HCT116 (cell line): ENCODE data around the gene ZBTB37. TPM values are rescaled to one million over a fixed set of nuclear protein-coding genes. Genes with fewer than 3 reads are reported as not detected.

Source experiments
- ATAC-seq: fragments of 200-7000 bp; cut with Tn5 transposase; 2 replicates; pipeline ENCODE4 v1.9.1; 2020; ENCODE audit warnings: mild to moderate bottlenecking, moderate library complexity
- BruUV-seq: library from RNA; stranded (reverse); fragments of 400-500 nt; replicated peaks from 2 replicates; lab custom pipeline; 2021; lab: Mats Ljungman, UMichigan
- CTCF ChIA-PET: fragments of 300-600 bp; sonication (Branson Sonifier 250); formaldehyde crosslinking; loops from one replicate; lab custom pipeline; 2021; ENCODE audit warnings: antibody characterized with exemption; lab: Charles Lee
- POLR2A ChIA-PET: fragments of 300-600, 350-600 bp; sonication (Branson Sonifier 250); formaldehyde crosslinking; loops from one replicate; lab custom pipeline; 2021; ENCODE audit warnings: antibody characterized with exemption; lab: Charles Lee
- RAD21 ChIA-PET, 2 experiments: fragments of 300-600 bp; sonication (Branson Sonifier 250); formaldehyde crosslinking; loops; one replicate each; lab custom pipeline; 2023; ENCODE audit warnings: low total read pairs in 2 of 2; ENCODE audit not compliant: uncharacterized antibody in 2 of 2, unreplicated experiment in 2 of 2, low non-redundant PET in 1 of 2; lab: Charles Lee
- DNase-seq: peaks from one replicate; pipeline ENCODE4 v3.0.0-alpha.2; 2010; ENCODE audit warnings: low read depth, low spot score
- H2AFZ ChIP-seq: fragments of 200-600 bp; shearing (Covaris generic), sonication (generic); 2 replicates; pipeline ENCODE4 v1.6.1; 2017; ENCODE audit warnings: low read depth, mixed run types, mixed read lengths, antibody characterized with exemption, low read length; ENCODE audit not compliant: poor library complexity, severe bottlenecking
- H3K27ac ChIP-seq: 2 replicates; pipeline ENCODE4 v1.5.1; 2012; ENCODE audit warnings: low read depth, low read length
- H3K27me3 ChIP-seq: fragments of 200-600 bp; sonication (generic); 2 replicates; pipeline ENCODE4 v1.6.1; 2016; ENCODE audit warnings: mixed run types, low read length, mixed read lengths; ENCODE audit not compliant: insufficient read depth
- H3K36me3 ChIP-seq, 2 experiments: fragments of 200-500 bp in 1 of 2; fragments of 200-600 bp in 1 of 2; sonication (Bioruptor generic) in 1 of 2; sonication (generic) in 1 of 2; 2 replicates each; pipeline versions ENCODE4 v1.5.1 to v1.6.1; 2014 to 2016; ENCODE audit warnings: low read length in 2 of 2, inconsistent platforms in 1 of 2, mixed read lengths in 1 of 2, mixed run types in 1 of 2; ENCODE audit not compliant: insufficient read depth in 2 of 2, control insufficient read depth in 1 of 2
- H3K4me1 ChIP-seq, 2 experiments: fragments of 200-600 bp in 1 of 2; sonication (generic) in 1 of 2; 2 replicates each; pipeline versions ENCODE4 v1.5.1 to v1.6.1; 2012 to 2017; ENCODE audit warnings: low read length in 2 of 2, inconsistent platforms in 1 of 2, mild to moderate bottlenecking in 1 of 2, mixed read lengths in 1 of 2, mixed run types in 1 of 2, moderate library complexity in 1 of 2; ENCODE audit not compliant: insufficient read depth in 2 of 2, control insufficient read depth in 1 of 2
- H3K4me2 ChIP-seq: fragments of 200-600 bp; sonication (generic); 2 replicates; pipeline ENCODE4 v1.6.1; 2017; ENCODE audit warnings: mixed run types, low read length, mixed read lengths
- H3K4me3 ChIP-seq, 2 experiments: fragments of 200-600 bp in 1 of 2; sonication (generic) in 1 of 2; replicated peaks in 1 of 2; 2 replicates each; pipeline ENCODE4 v1.5.1; 2011 to 2016; ENCODE audit warnings: low read length in 2 of 2, control low read depth in 1 of 2, low read depth in 1 of 2, mild to moderate bottlenecking in 1 of 2, mixed read lengths in 1 of 2, mixed run types in 1 of 2
- H3K79me2 ChIP-seq: fragments of 200-600 bp; sonication (generic); 2 replicates; pipeline ENCODE4 v1.6.1; 2017; ENCODE audit warnings: mild to moderate bottlenecking, mixed run types, low read length, moderate library complexity, mixed read lengths; ENCODE audit not compliant: insufficient read depth
- H3K9ac ChIP-seq: fragments of 200-600 bp; sonication (generic); 2 replicates; pipeline ENCODE4 v1.6.1; 2016; ENCODE audit warnings: low read length, mixed read lengths
- H3K9me2 ChIP-seq: fragments of 200-600 bp; sonication (generic), shearing (Covaris generic); 2 replicates; pipeline ENCODE4 v1.6.1; 2017; ENCODE audit warnings: mixed run types, mild to moderate bottlenecking, moderate library complexity; ENCODE audit not compliant: insufficient read depth
- H3K9me3 ChIP-seq, 2 experiments: fragments of 200-500 bp in 1 of 2; fragments of 200-600 bp in 1 of 2; sonication (Bioruptor generic) in 1 of 2; sonication (generic) in 1 of 2; 2 replicates each; pipeline ENCODE4 v1.6.1; 2014 to 2017; ENCODE audit warnings: low read length in 2 of 2, mixed read lengths in 2 of 2, inconsistent platforms in 1 of 2, low read depth in 1 of 2, mild to moderate bottlenecking in 1 of 2, mixed run types in 1 of 2, moderate library complexity in 1 of 2; ENCODE audit not compliant: control insufficient read depth in 1 of 2, insufficient read depth in 1 of 2
- H4K20me1 ChIP-seq: fragments of 200-600 bp; sonication (generic), shearing (Covaris generic); 2 replicates; pipeline ENCODE4 v1.6.1; 2017; ENCODE audit warnings: mixed run types, mild to moderate bottlenecking, moderate library complexity; ENCODE audit not compliant: insufficient read depth
- ATF3 ChIP-seq: IDR thresholded peaks from 2 replicates; pipeline ENCODE4 v1.6.1; 2012
- CTCF ChIP-seq, 3 experiments: fragments of 200-600 bp in 1 of 3; sonication (generic) in 1 of 3; IDR thresholded peaks in 2 of 3; conservative IDR thresholded peaks in 1 of 3; 2 replicates each; pipeline ENCODE4 v1.5.1; 2012 to 2017; ENCODE audit warnings: low read depth in 2 of 3, low read length in 2 of 3, antibody characterized with exemption in 1 of 3, borderline replicate concordance in 1 of 3, control low read depth in 1 of 3, mild to moderate bottlenecking in 1 of 3, mixed read lengths in 1 of 3, mixed run types in 1 of 3, moderate library complexity in 1 of 3; ENCODE audit not compliant: insufficient read depth in 1 of 3
- EGR1 ChIP-seq: IDR thresholded peaks from 2 replicates; pipeline ENCODE4 v1.6.1; 2012; ENCODE audit warnings: low read depth
- ELF1 ChIP-seq: IDR thresholded peaks from 2 replicates; pipeline ENCODE4 v1.6.1; 2012; ENCODE audit warnings: low read depth, borderline replicate concordance
- EZH2 ChIP-seq: fragments of 200-600 bp; sonication (generic); IDR thresholded peaks from 2 replicates; pipeline ENCODE4 v1.6.1; 2017; ENCODE audit warnings: antibody characterized with exemption, mixed run types
- EZH2phosphoT487 ChIP-seq: fragments of 200-600 bp; IDR thresholded peaks from 2 replicates; pipeline ENCODE4 v1.6.1; 2018; ENCODE audit warnings: antibody characterized with exemption, borderline replicate concordance
- FOSL1 ChIP-seq: IDR thresholded peaks from 2 replicates; pipeline ENCODE4 v1.6.1; 2012; ENCODE audit warnings: low read depth
- JUND ChIP-seq: IDR thresholded peaks from 2 replicates; pipeline ENCODE4 v1.6.1; 2012
- MAX ChIP-seq: IDR thresholded peaks from 2 replicates; pipeline ENCODE4 v1.6.1; 2012
- RAD21 ChIP-seq: IDR thresholded peaks from 2 replicates; pipeline ENCODE4 v1.6.1; 2012; ENCODE audit warnings: low read depth, mild to moderate bottlenecking
- REST ChIP-seq: IDR thresholded peaks from 2 replicates; pipeline ENCODE4 v1.6.1; 2012; ENCODE audit warnings: low read depth
- SIN3A ChIP-seq: IDR thresholded peaks from 2 replicates; pipeline ENCODE4 v1.6.1; 2012; ENCODE audit warnings: low read depth
- SP1 ChIP-seq: IDR thresholded peaks from 2 replicates; pipeline ENCODE4 v1.6.1; 2012; ENCODE audit warnings: low read depth
- SRF ChIP-seq: IDR thresholded peaks from 2 replicates; pipeline ENCODE4 v1.6.1; 2012; ENCODE audit warnings: low read depth
- TCF7L2 ChIP-seq: IDR thresholded peaks from 2 replicates; pipeline ENCODE4 v1.7.0; 2011; ENCODE audit warnings: borderline replicate concordance, inconsistent platforms; ENCODE audit not compliant: insufficient read depth, insufficient read length; ENCODE audit errors: extremely low read depth
- YY1 ChIP-seq: IDR thresholded peaks from 2 replicates; pipeline ENCODE4 v1.6.1; 2011; ENCODE audit warnings: low read length, low read depth, moderate library complexity, mild to moderate bottlenecking; ENCODE audit not compliant: insufficient replicate concordance; ENCODE audit errors: extremely low read depth
- ZBTB33 ChIP-seq: IDR thresholded peaks from 2 replicates; pipeline ENCODE4 v1.6.1; 2011; ENCODE audit warnings: mild to moderate bottlenecking, low read length, moderate library complexity; ENCODE audit not compliant: insufficient replicate concordance; ENCODE audit errors: extremely low read depth
- ZNF274 ChIP-seq: fragments of 200-500 bp; sonication (Bioruptor generic); IDR thresholded peaks from 2 replicates; pipeline ENCODE4 v1.6.1; 2014; ENCODE audit warnings: mild to moderate bottlenecking, low read depth, low read length, inconsistent platforms
- intact Hi-C: fragments of 100-400 bp; cut with micrococcal nuclease; formaldehyde crosslinking; loops from 2 replicates; pipeline ENCODE4 v1.10.0; 2022
- total RNA-seq: library from RNA; stranded (reverse); gene quantifications from one replicate; pipeline ENCODE4 v1.2.1, GENCODE V29; 2021; ENCODE audit not compliant: unreplicated experiment

Gene ZBTB37
- total RNA-seq, 1 experiment from 2014 or later = 9.5 TPM

- RAD21 ChIA-PET = no interaction called here
These were observed 11.3 kb upstream of the ZBTB37 start for GRCh38 chr1:173856903-173857302.

More at GRCh38 chr1:173856903-173857302, 11.3 kb upstream of the ZBTB37 start:
- Histone ChIP-seq H2AFZ (no peak overlapping the region), H3K27ac (no peak overlapping the region), H3K9me3 (no peaks in the 10 kb centered on the region), H3K79me2 (no peaks in the 10 kb centered on the region), H4K20me1 (no peaks in the 10 kb centered on the region; the same call in 1 of the 2 replicates), H3K27me3 (no peaks in the 10 kb centered on the region), H3K4me3 (no peak overlapping the region), H3K4me2 (no peak overlapping the region), H3K4me1 (no peaks in the 10 kb centered on the region), H3K9me2 (no peaks in the 10 kb centered on the region), H3K36me3 (peaks cover 3 to 14% of the 10 kb centered on the region in 2 experiments; a peak in 2 of 4 replicates), H3K9ac (no peak overlapping the region)
- ChIA-PET CTCF (no interaction called here), POLR2A (interaction anchor here (0.7 to 1.6 kb wide), 2 partner anchors 10 to 11 kb away, joined by 3 to 6 read pairs; partner anchors contain the start of genes GAS5 and ZBTB37)
- BruUV-seq = no TSS peak
- DNase-seq (no peak), ATAC-seq (no peak)
- TF ChIP-seq TCF7L2 = no peak
- no peak for TF ChIP-seq RAD21
- TF ChIP-seq YY1 = no peak
- TF ChIP-seq JUND = no peak
- no peak for TF ChIP-seq FOSL1
- TF ChIP-seq EZH2 = no peak
- TF ChIP-seq ZBTB33 = no peak
- no peak for TF ChIP-seq ZNF274
- no peak for TF ChIP-seq EZH2phosphoT487
- TF ChIP-seq SP1 = no peak
- TF ChIP-seq ELF1 = no peak
- no peak for TF ChIP-seq MAX
- TF ChIP-seq CTCF (IDR thresholded peaks at IDR 0.05 in 2 of 3, conservative IDR thresholded peaks at IDR 0.05 in 1 of 3; ENCODE audit: borderline replicate concordance in 1 of 3, insufficient read depth in 1 of 3, low read depth in 2 of 3, low read length in 2 of 3) = no peak
- no peak for TF ChIP-seq EGR1
- no peak for TF ChIP-seq REST
- no peak for TF ChIP-seq ATF3
- TF ChIP-seq SIN3A = no peak
- TF ChIP-seq SRF = no peak
- intact Hi-C loops = no loop called here
